ENCODE data around the gene SECISBP2.
A peak's percentile ranks its signal among the peaks of the same experiment; 100 is the strongest.
"Not testable (repeated sequence)": the region's sequence is repeated elsewhere in the genome, so short reads cannot be mapped to it uniquely, and the experiment has no call there.

The SECISBP2 gene, protein sequence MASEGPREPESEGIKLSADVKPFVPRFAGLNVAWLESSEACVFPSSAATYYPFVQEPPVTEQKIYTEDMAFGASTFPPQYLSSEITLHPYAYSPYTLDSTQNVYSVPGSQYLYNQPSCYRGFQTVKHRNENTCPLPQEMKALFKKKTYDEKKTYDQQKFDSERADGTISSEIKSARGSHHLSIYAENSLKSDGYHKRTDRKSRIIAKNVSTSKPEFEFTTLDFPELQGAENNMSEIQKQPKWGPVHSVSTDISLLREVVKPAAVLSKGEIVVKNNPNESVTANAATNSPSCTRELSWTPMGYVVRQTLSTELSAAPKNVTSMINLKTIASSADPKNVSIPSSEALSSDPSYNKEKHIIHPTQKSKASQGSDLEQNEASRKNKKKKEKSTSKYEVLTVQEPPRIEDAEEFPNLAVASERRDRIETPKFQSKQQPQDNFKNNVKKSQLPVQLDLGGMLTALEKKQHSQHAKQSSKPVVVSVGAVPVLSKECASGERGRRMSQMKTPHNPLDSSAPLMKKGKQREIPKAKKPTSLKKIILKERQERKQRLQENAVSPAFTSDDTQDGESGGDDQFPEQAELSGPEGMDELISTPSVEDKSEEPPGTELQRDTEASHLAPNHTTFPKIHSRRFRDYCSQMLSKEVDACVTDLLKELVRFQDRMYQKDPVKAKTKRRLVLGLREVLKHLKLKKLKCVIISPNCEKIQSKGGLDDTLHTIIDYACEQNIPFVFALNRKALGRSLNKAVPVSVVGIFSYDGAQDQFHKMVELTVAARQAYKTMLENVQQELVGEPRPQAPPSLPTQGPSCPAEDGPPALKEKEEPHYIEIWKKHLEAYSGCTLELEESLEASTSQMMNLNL

DNA sequence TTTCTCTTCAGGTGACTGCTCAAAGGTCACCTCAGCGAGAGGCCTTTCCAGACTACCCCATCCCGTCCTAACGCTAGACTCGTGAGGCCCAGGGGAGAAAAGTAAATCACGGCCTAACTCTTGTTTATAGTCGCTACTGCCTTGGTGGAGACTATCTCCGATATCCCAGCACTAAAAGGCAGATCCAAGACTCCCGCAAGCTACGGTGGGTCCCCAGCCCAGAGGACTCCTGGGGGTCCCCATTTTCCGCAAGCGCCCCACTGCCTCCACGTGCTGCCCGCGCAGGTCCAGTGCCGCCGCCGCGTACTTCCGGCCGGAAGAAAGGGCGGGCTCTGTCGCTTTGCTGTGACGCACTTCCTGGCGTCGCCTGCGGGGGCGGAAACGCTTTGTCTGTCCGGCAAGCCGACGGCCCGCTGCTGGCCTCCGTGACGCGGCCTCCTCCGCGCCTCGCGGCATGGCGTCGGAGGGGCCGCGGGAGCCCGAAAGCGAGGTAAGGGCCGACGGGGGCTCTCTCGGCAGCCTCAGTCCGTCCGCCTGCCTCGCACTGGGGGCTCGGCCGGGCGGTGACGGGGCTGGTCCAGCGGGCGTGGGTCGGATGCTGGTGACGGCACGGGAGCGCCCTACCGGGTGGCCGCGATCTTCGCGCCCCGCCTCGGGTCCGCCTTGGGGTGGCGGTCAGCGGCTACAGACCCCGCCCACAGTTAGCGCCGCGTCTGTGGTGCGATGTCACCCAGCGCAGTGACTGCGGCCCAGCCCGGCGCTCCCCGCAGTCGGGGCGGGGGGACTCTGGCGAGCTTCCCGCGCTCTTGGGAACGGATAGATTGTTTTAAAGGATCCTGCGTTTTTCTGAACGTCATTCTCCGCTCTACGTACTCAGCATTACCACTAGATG is at the start of gene SECISBP2:
Gene SECISBP2 (plus strand): TSS at position 378 of the 892 bp plus-strand sequence. CDS start 77 bp downstream, at position 455.
- peak; percentile 94 for DNase-seq

DNA sequence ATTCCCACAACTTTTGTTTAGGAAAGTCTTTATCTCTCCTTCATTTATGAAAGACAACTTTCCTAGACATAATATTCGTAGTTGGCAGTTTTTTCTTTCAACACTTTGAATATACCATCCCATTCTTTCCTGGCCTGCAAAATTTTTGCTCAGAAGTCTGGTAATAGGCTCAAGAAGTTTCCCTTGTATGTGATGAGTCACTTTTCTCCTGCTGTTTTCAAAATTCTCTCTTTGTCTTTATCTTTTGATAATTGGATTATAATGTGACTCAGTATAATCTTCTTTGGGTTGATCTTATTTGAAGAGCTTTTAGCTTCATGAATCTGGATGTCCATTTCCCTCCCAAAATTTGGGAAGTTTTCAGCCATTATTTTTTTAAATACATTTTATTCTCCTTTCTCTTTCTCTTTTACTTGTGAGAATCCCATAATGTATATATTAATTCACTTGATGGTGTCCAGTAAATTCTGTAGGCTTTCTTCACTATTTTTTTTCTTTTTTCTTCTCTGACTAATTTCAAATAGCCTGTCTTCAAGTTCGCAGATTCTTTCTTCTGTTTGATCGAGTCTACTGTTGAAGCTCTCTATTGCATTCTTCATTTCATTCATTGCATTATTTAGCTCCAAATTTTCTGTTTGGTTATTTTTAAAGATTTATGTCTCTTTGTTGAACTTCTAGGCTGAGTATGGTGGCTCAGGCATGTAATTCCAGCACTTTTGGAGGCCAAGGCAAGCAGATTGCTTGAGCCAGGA is 44.6 kb upstream of the SECISBP2 start:
- DNase-seq, result no peak

DNA sequence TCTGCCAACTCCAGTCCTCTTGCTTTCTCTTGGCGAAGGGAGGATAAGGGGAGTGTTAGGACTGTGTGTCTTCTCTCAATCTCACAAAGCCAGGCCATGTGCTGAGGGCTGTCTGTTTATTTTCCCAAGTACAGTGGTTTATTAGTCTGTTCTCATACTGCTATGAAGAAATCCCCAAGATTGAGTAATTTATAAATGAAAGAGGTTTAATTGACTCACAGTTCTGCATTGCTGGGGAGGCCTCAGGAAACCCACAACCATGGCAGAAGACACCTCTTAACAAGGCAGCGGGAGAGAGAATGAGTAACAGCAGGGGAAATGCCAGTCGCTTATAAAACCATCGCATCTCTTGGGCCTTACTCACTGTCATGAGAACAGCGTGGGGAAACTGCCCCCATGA is 43.5 kb upstream of the SECISBP2 start:
- DNase-seq, result peak; percentile 13

DNA sequence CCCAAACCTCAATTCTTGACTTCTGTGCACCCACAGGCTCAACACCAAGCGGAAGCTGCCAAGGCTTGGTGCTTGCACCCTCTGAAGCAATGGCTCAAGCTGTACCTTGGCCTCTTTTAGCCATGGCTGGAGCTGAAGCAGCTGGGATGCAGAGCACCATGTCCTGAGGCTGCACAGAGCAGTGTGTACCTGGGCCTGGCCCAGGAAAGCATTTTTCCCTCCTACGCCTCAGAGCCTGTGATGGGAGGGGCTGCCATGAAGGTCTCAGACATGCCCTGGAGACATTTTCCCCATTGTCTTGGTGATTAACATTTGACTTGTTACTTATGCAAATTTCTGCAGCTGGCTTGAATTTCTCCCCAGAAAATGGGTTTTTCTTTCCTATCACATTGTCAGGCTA is 42.3 kb upstream of the SECISBP2 start:
- not testable (repeated sequence) for DNase-seq

DNA sequence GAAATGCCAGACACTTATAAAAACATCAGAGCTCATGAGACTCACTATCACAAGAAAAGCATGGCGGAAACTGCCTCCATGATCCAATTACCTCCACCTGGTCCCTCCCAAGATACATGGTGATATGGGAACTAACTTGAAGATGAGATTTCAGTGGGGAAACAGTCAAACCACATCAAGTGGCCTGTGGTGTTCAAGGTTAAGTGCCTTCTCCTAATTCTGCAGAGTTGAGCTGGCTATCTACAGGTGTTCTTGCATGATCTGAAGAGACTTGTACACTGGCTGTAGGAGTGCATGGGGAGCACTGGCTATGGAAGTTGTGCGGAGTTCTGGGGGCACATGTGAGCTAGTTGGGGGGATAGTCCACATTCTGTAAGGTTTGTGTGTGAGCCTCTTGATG is 41.3 kb upstream of the SECISBP2 start:
- no peak for DNase-seq

DNA sequence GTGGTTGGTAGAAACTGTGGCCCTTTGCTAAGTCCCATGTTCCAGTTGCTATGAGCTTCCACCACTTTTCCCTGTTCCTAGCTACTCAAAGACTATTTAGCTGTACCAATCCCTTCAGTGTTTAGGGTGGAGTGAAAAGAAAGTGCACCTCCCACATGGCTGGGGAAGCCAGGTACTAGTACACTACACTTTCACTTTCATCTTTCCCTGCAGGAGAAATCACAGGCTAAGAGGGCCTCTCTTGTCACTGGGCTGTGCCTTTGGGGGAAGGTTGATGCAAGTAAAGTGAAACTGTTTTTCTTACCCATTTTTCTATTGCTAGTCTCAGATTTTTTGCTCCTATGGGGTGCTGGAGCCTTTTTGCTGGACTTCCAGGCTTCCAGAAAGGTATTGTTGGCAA is 40.8 kb upstream of the SECISBP2 start:
- DNase-seq, result no peak

DNA sequence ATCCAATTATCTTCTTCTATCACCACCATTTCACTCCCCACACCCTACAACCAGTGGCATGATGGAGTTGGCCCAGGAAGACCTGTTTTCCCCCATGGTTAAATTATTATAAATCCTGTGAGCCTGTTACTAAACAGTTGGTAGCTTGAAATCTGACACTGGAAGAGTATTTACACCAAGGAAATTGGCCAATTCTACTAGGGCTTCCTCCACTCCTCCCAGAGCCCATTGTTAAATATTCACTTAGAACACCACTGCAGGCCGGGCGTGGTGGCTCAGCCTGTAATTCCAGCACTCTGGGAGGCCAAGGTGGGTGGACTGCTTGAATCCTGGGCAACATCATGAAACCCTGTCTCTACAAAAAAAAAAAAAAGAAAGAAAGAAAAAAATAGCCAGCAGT is 39.7 kb upstream of the SECISBP2 start:
- DNase-seq, result no peak

DNA sequence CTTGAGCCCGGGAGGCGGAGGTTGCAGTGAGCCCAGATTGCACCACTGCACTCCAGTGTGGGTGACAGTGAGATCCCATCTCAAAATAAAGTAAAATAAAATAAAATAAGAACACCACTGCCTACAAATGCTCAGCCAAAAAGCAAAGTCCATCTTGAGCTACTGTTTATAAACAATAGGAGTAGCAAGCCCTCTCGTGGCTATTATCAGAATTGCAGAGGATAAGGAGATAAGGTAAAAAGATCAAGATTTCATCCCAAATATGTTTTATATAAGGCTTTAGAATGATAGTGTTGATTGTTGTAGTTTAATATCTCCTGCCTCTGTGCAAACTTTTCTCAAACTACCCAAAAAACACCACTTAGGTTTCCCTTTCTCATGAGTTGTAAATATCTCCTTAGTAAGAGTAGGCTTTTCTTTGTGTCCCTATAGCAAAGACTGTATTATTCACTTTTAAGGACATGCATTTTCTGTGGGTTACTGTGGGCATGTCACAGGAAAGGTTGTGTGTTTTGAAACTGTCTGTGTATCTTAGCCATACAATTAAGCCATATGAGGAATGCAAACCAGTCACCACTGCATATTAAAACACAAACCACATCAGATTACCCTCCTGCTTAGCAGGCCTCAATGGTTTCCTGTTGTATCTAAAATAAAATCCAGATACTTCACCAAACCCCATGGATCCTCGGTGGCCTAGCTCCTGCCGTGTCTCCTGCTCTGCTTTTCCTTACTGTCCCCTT is 39.1 kb upstream of the SECISBP2 start:
- no peak for DNase-seq

DNA sequence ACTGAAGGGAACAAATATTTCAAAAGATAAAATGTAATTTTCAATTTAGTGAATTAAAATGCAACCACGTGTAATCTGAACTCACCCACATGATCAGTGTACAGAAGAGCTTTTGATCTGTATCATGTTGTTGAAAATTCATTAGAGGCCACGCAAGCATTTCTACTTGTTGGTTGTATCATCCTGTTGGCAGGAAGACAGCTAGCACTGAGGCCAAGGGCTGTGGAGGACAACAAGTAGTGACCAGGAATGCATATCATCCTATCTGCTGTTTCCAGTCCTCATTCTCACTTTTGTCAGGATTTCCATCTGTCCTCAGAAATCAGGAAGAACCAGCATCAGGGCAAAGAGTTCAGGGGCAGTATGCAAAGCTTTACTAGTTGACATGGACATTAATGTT is 37.2 kb upstream of the SECISBP2 start:
- no peak for DNase-seq

DNA sequence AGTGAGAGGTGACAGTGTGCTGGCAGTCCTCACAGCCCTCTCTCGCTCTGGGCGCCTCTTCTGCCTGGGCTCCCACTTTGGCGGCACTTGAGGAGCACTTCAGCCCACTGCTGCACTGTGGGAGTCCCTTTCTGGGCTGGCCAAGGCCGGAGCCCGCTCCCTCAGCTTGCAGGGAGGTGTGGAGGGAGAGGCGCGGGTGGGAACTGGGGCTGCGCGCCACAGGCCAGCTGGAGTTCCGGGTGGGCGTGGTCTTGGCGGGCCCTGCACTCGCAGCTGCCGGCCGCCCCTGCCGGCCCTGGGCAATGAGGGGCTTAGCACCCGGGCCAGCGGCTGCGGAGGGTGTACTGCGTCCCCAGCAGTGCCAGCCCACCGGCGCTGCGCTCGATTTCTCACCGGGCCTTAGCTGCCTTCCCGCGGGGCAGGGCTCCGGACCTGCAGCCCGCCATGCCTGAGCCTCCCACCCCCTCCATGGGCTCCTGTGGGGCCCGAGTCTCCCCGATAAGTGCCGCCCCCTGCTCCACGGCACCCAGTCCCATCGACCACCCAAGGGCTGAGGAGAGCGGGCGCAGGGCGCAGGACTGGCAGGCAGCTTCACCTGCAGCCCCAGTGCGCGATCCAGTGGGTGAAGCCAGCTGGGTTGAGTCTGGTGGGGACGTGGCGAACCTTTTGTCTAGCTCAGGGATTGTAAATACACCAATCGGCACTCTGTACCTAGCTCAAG is 35.9 kb upstream of the SECISBP2 start:
- not testable (repeated sequence) for DNase-seq

DNA sequence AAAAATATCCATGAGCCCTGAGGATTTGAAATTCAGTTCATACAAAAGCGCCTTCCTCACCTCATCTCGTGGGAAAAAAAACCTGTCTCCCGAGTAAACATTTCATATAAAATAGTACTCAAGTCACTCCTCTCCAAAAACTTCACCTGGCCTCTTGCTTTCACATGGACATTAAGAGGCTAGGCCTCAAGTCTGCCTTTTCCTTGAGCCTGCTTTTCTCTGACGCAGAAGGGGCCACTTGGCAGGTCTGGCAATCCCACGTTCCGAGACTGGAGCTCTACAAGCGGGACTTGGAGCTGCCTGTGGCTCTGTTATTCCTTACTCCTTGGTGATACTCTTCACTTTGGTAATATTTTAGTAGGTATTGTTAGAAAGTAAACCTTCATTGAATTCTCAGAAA is 34.2 kb upstream of the SECISBP2 start:
- DNase-seq, result no peak

DNA sequence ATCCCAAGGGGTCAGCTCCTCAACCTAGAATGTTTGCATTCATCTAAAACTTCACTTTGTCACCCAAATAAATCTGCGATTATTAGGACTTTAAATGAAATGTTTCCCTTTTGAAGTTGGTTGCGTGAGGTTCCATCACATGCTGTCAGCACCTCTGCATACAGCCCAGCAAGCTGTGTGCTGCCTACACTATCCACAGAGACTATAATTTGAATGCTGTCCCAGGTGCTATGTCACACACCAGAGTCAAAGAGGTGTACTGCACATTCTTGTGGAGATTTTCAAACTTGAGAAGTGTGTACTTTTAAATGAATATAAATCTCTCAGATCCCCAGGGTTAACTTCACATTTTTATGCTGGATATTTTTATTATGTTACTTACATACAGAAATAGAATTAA is 26.6 kb upstream of the SECISBP2 start:
- DNase-seq, result no peak

DNA sequence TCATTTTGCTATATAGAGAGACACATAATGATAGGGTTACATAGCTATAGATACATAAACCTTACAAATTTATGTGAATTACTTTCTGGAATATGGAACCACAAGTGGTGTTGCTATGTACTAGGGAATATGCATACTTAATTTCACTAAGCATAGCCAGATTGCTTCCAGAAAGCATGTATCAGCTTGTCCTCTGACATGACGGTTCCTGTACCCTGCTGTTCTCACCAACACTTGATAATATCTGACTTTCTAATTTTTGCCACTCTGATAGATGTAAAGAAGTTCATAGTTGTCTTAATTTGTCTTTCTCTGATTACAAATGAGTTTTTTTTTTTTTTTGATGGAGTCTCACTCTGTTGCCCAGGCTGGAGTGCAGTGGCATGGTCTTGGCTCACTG is 25.3 kb upstream of the SECISBP2 start:
- DNase-seq, result no peak

DNA sequence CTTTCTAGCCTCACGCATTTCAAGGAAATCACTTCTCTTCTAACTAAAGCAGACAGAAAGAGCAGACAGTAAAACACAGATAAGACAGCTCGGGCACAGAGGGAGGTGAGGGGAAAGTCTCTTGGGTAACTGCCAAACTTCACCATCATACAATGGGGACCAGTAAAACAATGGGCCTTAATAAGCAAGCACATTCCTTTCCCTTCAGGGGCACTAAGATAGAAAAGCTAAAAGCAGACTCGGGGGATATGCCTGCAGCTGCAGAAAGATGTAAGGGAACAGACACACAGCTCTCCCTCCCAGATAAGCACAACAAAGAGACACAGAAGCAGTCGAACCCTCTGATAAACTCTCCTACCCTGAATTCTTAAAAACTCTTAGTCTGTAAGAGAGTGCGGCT is 22.9 kb upstream of the SECISBP2 start:
- DNase-seq, result no peak

DNA sequence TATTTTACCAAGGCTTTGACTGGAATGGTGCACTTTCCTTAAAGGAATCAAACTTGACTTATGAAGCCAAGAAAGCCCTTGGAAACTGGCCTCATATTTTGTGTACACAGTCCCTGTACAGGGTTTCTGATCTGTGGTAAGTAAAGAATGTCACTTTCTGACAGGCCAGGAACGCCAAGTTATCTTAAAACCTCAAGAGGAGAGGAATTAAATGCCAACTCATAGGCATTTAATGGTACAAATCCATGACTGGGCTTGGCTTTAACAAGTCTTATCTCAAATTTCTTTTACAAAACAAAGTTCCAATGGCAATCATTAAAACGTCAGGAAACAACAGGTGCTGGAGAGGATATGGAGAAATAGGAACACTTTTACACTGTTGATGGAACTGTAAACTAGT is 16.3 kb upstream of the SECISBP2 start:
- DNase-seq, result not testable (repeated sequence)

DNA sequence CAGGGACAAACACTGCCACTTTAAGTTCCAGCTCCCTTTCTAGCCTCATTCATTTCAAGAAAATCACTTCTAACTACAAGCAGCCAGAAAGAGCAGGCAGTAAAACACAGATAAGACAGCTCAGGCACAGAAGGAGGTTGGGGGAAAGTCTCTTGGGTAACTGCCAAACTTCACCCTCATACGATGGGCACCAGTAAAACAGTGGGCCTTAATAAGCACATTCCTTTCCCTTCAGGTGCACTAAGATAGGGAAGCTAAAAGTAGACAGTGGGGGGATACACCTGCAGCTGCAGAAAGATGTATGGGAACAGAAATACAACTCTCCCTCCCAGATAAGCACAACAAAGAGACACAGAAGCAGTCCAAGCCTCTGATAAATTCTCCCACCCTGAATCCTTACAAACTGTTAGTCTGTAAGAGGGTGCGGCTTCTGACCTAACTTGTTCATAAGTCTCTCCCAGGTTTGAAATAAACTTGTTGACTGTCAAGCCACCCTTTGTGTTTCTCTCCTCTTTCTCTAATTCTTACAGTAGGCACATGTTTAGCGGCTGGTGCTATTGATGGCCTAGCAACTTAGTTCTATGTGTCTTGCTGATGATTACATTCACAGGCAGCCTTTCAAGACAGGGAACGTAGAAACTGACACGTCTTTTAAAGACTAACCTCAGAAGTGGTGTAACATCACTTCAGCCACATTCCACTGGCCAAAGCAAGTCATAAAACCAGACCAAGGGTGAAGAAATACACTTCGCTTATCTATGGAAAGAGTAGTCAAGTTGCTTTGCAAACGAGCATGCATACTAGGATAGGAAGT is 14.1 kb upstream of the SECISBP2 start:
- DNase-seq, result no peak

DNA sequence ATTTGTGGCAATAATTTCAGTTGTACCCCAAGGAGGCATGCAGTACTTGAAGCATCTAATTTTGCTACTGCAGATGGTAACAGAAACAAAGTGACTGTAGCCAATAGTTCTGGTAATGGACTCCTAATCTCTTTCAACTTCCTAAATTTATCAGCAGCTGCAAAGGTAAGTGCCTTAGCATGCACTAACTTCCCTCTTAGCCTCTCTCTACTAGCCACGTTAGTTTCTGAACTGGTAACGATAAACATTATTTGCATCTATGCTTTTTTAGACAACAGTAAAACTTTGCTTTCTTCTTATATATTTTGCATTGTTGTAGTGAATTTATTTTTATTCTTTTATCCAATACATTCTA is 13.5 kb upstream of the SECISBP2 start:
- DNase-seq, result no peak

DNA sequence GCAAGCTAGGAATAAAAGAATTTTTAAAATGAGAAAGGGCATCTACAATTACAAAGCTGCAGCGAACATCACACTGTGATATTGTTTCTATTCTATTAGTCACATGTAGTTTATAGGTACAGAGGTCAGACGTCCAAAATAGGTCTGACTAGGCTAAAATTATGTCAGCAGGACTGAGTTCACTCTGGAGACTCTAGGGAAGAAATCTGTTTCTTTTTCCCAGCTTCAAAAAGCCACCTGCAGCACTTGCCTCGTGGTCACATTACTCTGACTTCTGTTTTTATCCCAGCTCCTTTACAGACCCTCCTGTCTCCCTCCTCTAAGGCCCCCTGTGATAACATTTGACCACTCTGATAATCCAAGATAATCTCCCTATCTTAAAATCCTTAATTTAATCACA is 12.4 kb upstream of the SECISBP2 start:
- DNase-seq, result no peak

DNA sequence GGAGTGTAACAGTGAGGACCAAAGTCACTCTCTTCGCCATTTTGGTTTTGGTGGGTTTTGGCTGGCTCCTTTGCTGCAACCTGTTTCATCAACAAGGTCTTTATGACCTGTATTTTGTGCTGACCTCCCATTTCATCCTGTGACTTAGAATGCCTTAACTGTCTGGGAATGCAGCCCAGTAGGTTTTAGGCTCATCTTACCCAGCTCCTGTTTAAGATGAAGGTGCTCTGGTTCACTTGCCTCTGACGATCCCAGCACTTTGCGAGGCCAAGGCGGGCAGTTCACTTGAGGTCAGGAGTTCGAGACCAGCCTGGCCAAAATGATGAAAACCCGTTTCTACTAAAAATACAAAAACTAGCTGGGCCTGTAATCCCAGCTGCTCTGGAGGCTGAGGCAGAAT is 9.1 kb upstream of the SECISBP2 start:
- DNase-seq, result no peak

Measured in activated naive CD4-positive, alpha-beta T cell treated with Interleukin-2 at 50 U/mL for 16 hours (primary cell).